ENCODE results near the gene GPR61. TPM values are rescaled to one million over a fixed set of nuclear protein-coding genes. Genes with fewer than 3 reads are reported as not detected.

GPR61 gene, protein sequence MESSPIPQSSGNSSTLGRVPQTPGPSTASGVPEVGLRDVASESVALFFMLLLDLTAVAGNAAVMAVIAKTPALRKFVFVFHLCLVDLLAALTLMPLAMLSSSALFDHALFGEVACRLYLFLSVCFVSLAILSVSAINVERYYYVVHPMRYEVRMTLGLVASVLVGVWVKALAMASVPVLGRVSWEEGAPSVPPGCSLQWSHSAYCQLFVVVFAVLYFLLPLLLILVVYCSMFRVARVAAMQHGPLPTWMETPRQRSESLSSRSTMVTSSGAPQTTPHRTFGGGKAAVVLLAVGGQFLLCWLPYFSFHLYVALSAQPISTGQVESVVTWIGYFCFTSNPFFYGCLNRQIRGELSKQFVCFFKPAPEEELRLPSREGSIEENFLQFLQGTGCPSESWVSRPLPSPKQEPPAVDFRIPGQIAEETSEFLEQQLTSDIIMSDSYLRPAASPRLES
- total RNA-seq (2014; rRNA removed) (0.07 and 1.3 TPM in 2 replicates), Bru-seq, nascent RNA (percentile 23 among the genes with signal in this experiment), BruChase-seq, experiment 1, labeled RNA remaining after a 6-hour chase (percentile 17 among the genes with signal in this experiment), BruChase-seq, experiment 2, labeled RNA remaining after a 2-hour chase (percentile 12 among the genes with signal in this experiment)
- long read RNA-seq = 0 reads

DNA sequence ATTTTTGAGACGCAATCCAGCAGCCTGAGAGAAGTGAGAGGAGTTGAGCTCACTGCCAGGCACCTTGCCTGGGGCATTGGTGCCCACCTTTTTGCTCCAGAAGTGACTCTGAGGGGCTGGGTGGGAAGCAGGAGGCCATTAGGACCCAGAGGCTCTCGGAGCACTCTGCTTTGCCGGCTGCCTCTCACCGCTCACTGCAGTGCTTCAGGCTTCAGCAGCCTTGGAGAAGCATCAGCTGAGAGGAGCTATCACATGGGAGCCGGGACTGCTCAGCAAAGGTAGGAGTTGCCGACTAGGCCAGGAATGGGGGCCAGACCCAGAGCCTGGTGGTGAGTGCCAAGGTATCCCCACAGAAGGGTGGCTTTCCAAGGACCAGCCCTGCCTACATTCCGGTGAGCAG, at the start of gene GPR61:
GPR61 (plus strand) TSS at position 197 of the 400 bp plus-strand sequence. CDS start 3,151 bp downstream, outside the sequence.
- POLR2A ChIA-PET (ENCODE audit: unreplicated experiment) = interaction anchor here (0.6 kb wide), 1 partner anchor 101 kb away, joined by 5 read pairs; no protein-coding TSS in a partner anchor
- no peaks in the 10 kb centered on the region for H3K9me2 ChIP-seq (replicated peaks; ENCODE audit: low read length)
- no peaks in the 10 kb centered on the region for H3K36me3 ChIP-seq (ENCODE audit: low read depth, low read length)
- CTCF ChIA-PET = no interaction called here
- H3K79me2 ChIP-seq (ENCODE audit: low read length) = no peaks in the 10 kb centered on the region
- intact Hi-C loops (cut with micrococcal nuclease) = no loop called here
- no peak within 1 kb of the TSS for H3K27ac ChIP-seq (ENCODE audit: low read length)
- TF ChIP-seq EZH2 (IDR thresholded peaks at IDR 0.05; ENCODE audit: low read length, unreplicated experiment) = no peak
- H2AFZ ChIP-seq (ENCODE audit: low read length) = no peak within 1 kb of the TSS
- H3K9me3 ChIP-seq (ENCODE audit: low read length) = no peaks in the 10 kb centered on the region
- no peak for DNase-seq
- H3K9ac ChIP-seq (ENCODE audit: low read length) = no peak within 1 kb of the TSS
- no peaks in the 10 kb centered on the region for H3F3A ChIP-seq (ENCODE audit: low read length, unreplicated experiment)
- H3K27me3 ChIP-seq (ENCODE audit: low read length) = no peaks in the 10 kb centered on the region
- BruUV-seq (replicated peaks) = no TSS peak
- no peak for ATAC-seq
- no peak within 1 kb of the TSS for H3K4me3 ChIP-seq (ENCODE audit: low read length)
- no peak within 1 kb of the TSS for H3K4me2 ChIP-seq (ENCODE audit: low read length)
- no peaks in the 10 kb centered on the region for H3K4me1 ChIP-seq (ENCODE audit: insufficient read depth, low read length)
- H4K20me1 ChIP-seq (ENCODE audit: low read length) = no peaks in the 10 kb centered on the region

DNA sequence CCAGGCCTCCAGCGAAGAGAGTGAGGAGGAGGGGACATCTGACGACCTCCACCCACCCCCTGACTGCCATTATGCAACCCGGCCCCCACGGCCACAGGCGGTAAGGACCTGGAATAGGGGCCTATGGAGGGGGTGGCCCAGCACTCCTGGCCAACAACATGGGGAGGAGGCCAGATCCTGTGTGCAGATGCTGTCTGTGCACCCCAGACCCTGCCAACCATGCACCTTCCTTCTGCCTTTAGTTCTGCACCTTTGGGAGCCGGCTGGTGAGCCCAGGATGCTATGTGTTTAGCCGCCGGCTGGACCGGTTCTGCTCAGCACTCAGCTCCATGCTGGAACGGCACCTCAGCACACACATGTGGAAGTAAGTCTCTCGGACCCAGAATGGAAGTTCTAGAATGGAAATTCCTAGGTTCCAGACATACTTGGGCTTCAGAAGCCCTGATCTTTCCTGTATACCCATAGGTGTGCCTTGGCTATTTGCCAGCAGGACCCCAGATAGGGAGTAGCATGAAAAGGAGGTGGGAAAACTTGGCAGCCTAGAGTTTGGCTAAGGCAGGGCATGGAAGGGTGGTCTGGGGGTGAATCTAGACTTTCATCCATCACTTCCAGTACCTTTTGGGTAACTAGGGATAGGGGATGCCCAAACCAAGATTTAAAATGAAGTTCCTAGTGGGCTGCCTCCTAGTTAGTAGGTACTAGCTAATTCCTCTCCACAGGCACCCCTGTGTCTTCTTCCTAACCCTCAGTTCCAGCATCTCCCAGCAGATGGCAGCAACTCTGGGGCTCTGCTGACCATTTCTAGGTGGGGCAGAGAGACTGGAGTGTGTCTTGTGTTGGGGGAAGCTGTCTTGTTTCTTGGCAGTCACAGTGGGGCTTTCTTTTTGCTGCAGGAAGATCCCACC, 49.4 kb upstream of the GPR61 start:
- ChIA-PET POLR2A (ENCODE audit: unreplicated experiment) (no interaction called here), CTCF (interaction anchor here (0.5 to 1.5 kb wide), 8 partner anchors 9 to 76 kb away, joined by 3 to 34 read pairs (median 3); no protein-coding TSS in a partner anchor)
- H4K20me1 ChIP-seq (ENCODE audit: low read length) = no peaks in the 10 kb centered on the region
- no peak for TF ChIP-seq EZH2phosphoT487 (IDR thresholded peaks at IDR 0.05; ENCODE audit: borderline replicate concordance, low read length)
- TF ChIP-seq, protein P1, sequence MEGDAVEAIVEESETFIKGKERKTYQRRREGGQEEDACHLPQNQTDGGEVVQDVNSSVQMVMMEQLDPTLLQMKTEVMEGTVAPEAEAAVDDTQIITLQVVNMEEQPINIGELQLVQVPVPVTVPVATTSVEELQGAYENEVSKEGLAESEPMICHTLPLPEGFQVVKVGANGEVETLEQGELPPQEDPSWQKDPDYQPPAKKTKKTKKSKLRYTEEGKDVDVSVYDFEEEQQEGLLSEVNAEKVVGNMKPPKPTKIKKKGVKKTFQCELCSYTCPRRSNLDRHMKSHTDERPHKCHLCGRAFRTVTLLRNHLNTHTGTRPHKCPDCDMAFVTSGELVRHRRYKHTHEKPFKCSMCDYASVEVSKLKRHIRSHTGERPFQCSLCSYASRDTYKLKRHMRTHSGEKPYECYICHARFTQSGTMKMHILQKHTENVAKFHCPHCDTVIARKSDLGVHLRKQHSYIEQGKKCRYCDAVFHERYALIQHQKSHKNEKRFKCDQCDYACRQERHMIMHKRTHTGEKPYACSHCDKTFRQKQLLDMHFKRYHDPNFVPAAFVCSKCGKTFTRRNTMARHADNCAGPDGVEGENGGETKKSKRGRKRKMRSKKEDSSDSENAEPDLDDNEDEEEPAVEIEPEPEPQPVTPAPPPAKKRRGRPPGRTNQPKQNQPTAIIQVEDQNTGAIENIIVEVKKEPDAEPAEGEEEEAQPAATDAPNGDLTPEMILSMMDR (conservative IDR thresholded peaks at IDR 0.05; ENCODE audit: low read depth, low read length) = peak; percentile 79
- H3K27me3 ChIP-seq (ENCODE audit: low read length) = no peaks in the 10 kb centered on the region
- H3K4me2 ChIP-seq (ENCODE audit: low read length) = no peak overlapping the region
- no peaks in the 10 kb centered on the region for H3K9me3 ChIP-seq (ENCODE audit: low read length)
- H3K36me3 ChIP-seq (ENCODE audit: low read depth, low read length) = no peaks in the 10 kb centered on the region
- ATAC-seq = peak; percentile 54
- H3K9me2 ChIP-seq (replicated peaks; ENCODE audit: low read length) = no peaks in the 10 kb centered on the region
- peak; percentile 76 for DNase-seq
- H3K4me1 ChIP-seq (ENCODE audit: insufficient read depth, low read length) = peaks cover 10% of the 10 kb centered on the region; the same call in 1 of the 2 replicates
- no peak overlapping the region for H3K27ac ChIP-seq (ENCODE audit: low read length)
- H3K79me2 ChIP-seq (ENCODE audit: low read length) = peaks cover 12% of the 10 kb centered on the region
- intact Hi-C loops (cut with micrococcal nuclease) = loop anchor here (1.0 kb wide), 1 partner anchor 42 kb away; no protein-coding TSS in a partner anchor
- no peak overlapping the region for H3K4me3 ChIP-seq (ENCODE audit: low read length)
- no peaks in the 10 kb centered on the region for H3F3A ChIP-seq (ENCODE audit: low read length, unreplicated experiment)
- no peak overlapping the region for H2AFZ ChIP-seq (ENCODE audit: low read length)
- no peak overlapping the region for H3K9ac ChIP-seq (ENCODE audit: low read length)
- no TSS peak for BruUV-seq (replicated peaks)

DNA sequence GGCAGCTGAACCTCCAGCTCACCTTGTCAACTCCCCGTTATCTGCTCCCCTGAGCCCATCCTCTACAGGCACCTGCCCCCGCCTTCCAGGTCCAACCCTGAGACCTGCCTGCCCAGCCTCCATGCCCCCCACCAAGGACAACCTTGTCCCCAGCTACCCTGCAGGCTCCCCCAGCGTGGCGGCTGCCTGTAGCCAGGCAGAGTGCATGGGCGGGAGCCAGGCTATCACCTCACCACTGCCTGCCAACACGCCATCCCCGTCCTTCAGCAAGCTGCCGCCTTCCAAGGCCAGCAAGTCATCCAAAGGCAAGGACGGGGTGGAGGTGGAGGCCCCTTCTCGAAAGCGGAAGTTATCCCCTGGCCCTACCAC, 48.8 kb upstream of the GPR61 start:
- TF ChIP-seq EZH2 (IDR thresholded peaks at IDR 0.05; ENCODE audit: low read length, unreplicated experiment) = no peak
- TF ChIP-seq, protein P1 (conservative IDR thresholded peaks at IDR 0.05; ENCODE audit: low read depth, low read length) = 0 out of 2 replicates have a peak, but pooled peaks have one; percentile 10
- Histone ChIP-seq H3F3A (ENCODE audit: low read length, unreplicated experiment) (no peaks in the 10 kb centered on the region), H4K20me1 (ENCODE audit: low read length) (no peaks in the 10 kb centered on the region), H3K36me3 (ENCODE audit: low read depth, low read length) (no peaks in the 10 kb centered on the region), H3K9ac (ENCODE audit: low read length) (no peak overlapping the region), H3K4me2 (ENCODE audit: low read length) (no peak overlapping the region), H2AFZ (ENCODE audit: low read length) (no peak overlapping the region), H3K79me2 (ENCODE audit: low read length) (peaks cover 15% of the 10 kb centered on the region), H3K4me3 (ENCODE audit: low read length) (no peak overlapping the region), H3K9me3 (ENCODE audit: low read length) (no peaks in the 10 kb centered on the region), H3K27me3 (ENCODE audit: low read length) (no peaks in the 10 kb centered on the region), H3K9me2 (replicated peaks; ENCODE audit: low read length) (no peaks in the 10 kb centered on the region), H3K4me1 (ENCODE audit: insufficient read depth, low read length) (peaks cover 10% of the 10 kb centered on the region; the same call in 1 of the 2 replicates), H3K27ac (ENCODE audit: low read length) (no peak overlapping the region)
- ATAC-seq (no peak), DNase-seq (no peak)
- ChIA-PET CTCF (interaction anchor here (0.6 to 1.5 kb wide), 4 partner anchors 38 to 72 kb away, joined by 3 to 34 read pairs (median 3); no protein-coding TSS in a partner anchor), POLR2A (ENCODE audit: unreplicated experiment) (no interaction called here)
- intact Hi-C loops (cut with micrococcal nuclease) = loop anchor here (1.0 kb wide), 1 partner anchor 41 kb away; no protein-coding TSS in a partner anchor
- BruUV-seq (replicated peaks) = no TSS peak

Data from PC-3 (cell line).